NCI-H2196 (cell line): ENCODE measurements around the gene EEIG1.

Source experiments
- DNase-seq: peaks from one replicate; lab custom pipeline; 2025; ENCODE audit not compliant: unreplicated experiment; lab: John Stamatoyannopoulos, UW

EEIG1 gene

DNA sequence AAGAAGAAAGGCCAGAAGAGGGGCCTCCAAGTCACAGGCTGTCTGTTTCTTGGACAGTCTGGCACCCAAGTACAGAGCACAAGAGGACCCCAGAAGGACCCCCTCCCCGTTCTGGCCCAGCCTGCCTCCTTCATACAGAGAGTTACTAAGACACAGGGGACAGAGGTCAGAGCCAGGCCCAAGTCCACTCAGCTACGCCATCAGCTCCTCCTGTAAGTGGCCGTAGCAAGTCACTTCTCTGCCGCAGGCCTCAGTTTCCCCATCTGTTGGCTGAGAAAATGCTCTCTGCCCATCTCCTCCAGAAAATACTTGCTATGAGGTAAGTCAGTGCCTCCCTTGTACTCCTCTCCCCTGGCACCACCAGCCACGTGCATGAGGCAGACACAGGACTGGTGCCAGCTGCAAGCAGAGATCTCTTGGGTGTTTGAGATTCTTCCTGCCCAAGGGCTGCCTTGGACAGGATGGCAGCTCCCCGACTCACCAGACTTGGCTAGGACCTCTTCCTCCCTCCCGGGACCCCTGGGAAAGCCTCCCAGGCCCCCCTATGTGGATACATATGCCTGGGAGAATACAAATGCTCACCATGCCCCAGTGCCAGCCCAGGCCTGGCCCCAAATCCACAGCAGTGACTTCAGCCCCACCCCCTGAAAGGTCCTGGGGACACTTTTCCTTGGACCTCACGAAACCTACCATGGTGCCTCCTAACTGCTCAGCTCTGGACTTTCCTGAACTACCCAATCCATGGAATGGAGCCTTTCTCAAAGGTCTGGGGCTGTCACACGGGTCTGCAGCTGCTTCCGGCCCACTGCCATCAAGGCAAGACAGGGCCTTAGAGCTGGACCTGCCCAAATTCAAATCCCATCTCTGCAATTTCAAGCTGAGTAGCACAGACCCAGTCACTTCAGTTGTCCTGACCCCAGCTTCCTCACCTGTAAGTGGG is 5.1 kb downstream of the EEIG1 start:
- no peak for DNase-seq

DNA sequence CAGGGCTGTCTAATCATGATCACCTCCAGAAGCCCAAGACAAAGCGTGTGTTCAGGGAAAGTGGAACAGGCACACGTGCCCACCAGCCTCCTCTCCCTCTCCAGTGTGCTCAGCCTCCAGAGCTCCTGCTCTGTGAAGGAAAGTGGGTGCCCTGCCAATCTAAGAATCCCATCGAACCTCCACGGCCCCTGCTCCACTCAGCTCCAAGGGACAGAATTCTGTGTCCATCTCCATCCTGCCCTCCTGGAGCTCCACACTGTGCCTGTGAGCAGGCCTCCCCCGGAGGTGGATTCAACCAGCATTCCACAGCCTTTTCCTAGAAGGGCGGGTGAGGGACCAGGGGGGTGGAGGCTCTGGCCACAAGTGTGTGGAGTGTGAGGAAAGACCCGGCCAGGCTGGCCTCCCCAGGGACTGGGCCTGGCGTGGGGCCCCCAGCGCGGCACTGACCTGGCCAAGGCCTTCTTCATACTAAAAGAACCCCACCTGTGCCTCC is 6.0 kb downstream of the EEIG1 start:
- no peak for DNase-seq

DNA sequence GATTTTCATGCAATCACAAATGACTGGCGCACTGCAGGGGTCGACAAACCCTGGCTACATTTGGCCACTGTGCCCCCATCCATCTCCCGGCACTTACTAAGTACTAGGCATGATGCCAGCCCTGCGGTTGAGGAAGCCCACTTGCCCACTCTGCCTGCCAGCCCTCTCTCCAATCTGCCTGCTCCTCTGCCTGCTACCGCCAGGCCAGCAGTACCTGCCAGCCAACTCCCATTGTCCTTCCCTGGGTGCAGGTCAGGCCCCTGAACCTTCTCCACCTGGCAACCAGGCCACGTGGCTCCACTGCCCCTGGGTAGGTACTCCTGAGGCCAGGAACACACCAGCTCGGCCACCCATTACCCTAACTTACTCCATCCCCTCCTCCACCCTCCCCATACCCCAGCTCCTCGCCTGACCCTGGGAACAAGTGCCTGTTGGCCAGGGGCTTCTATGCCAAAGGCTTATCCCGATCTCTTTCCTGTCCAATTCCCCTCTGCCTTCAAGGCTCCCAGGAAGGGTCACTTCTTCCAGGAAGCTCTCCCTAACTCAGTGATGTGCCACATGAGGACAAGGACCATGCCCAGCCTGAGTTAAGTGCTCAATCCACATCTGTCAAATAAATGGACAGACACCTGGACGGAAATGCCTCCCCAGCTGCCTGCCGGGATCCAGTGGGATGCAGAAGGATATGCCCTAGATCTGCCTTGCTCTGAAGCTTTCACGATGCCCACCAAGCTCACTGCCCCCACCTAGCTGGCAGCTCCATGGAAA is 6.6 kb downstream of the EEIG1 start:
- DNase-seq, result peak; percentile 50

DNA sequence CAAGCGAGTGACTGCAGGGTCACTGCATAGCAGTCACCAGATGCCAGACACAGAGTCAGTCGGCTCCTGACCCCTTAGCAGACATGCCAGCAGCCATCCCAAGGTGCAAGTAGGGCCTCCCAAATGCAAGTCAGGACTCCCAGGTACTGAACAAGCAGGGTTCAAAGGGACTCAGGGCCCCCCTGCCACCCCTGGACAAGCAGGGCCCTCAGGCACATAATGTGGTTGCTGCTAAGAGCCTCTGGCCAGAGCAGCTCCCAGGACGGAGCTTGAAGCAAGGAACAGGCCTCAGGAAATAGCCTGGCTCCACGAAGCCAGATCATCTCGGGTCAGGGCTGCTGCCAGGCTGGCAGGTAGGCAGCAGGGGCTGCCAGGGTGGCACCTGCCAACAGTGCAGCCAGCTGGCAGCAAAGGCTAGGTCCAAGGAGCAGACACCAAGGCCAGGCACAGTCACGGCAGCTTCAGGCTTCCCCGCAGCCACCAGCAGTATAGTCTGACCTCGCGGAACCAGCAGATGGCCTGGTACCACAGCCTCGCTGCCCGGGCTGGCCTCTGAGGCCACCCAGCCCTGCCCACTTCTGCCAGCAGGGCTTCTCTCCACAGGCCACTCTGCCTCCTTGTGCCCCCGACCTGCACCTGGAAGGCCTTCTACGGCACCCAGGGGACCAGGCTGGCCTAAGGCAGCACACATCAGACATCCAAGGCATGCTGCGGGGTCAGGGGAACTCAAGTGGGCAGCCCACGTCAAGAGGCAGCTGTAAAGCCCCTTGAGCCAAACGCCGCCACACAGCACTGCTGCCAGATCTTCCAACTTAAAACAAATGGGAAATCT is 7.4 kb downstream of the EEIG1 start:
- peak; percentile 70 for DNase-seq

DNA sequence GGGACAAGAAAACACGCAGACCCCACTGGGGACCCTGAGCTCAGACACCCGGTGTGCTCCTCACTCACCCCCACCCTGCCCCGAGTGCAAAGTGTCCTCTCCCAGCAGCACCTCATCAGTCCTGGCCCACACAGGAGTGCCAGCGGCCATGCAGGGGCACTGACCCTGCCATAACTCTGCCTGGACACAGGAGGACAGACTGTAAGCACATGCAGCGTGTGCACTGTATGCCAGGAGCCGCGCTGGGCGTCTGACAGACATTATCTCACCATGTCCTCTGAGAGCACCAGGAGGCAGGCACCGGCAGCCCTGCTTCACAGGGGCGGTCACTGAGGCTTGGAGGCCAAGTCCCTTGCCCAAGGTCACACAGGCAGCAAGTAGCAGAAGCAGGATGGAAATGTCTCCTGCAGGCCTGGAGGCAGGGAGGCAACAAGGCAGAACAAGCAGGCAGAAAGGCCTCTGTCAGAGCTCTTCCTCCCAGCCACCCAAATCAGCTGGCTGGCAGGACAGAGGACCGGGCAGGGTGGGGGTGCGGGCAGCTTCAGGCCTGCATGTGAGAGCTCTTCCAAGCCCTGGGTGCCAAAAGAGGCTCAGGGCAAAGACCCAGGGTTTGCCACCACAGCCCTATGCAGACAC is 8.4 kb downstream of the EEIG1 start:
- no peak for DNase-seq

DNA sequence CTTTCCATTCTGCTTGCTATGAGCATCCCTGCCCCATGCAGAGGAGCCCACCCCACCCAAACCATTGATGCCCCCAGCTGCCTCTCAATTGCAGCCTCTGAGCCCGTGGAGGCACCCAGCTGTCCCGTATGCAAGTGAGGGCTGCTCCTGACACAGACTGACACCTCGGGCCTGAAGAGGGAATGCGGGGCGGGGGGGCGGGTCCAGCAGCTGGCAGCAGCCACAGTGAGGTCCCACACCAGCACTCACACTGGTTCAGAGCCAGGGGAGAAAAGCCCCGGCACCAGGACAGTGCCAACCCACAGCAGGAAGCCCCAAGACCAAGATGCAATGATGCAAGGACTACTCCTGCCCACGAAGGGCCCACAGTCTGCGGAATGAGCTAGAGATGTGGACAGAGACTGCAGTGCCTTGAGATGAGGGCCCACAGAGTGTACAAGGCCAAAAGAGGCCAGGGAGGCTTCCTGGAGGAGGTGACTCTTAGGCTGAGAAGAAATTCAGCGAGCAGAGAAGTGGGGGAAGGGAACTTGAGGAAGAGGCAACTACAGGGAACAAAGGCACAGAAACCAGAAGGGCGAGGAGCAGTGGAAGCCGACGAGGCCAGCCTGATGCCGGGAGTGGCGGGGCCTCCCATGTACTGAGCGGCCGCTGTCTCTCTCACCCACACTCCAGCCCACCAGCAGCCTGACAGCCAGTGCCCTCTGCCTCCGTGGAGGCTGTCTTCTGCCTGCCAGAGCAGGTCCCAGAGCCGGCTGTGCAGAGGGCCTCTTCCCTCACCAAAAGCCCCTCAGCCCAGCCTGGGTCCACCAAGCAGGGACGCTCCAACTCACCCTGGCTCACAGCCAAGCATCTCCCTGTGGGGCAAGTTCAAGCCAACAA is 9.2 kb downstream of the EEIG1 start:
- DNase-seq, result no peak

DNA sequence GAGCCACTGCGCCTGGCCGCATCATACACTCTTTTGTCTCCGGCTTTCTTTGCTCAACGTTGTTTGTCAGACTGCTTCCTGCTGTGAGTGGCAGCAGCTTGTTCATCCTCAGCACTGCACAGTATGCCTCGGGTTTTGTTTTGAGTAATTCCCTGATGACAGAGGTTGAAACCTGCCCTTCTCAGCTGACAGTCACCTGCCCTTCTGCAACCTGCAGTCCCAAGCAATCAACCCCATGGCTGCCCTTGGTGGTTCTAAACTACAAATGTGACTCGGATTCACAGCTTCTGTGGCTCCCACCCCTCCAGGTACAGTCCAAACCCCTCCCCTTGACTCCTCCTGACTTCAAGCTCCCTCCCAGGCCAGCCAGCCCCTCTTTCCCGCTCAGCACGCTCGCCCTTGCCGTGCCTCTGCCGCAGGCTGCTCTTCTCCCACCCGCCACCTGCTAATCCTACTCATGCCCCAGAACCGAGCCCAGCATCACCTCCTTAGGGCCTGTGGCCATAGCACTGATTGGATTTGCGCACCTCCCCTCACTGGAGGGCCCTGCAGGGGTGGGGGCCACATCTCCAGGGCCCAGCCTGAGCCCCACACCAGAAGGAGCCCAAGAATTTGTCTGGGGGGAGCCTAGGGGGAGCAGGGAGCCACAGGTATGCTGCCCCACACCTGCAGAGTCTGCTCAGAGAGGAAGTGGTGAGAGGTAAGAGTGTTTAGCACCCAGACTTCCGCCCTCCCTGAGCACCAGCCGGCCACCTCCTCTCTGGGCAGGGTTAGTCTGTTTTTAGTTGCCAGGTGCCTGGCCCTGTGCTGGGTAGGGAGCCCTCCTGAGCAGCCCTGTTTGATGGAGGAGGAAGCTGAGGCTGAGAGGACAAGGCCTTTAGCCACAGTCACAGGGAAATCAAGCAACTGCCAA is 10.1 kb downstream of the EEIG1 start:
- peak; percentile 80 for DNase-seq

DNA sequence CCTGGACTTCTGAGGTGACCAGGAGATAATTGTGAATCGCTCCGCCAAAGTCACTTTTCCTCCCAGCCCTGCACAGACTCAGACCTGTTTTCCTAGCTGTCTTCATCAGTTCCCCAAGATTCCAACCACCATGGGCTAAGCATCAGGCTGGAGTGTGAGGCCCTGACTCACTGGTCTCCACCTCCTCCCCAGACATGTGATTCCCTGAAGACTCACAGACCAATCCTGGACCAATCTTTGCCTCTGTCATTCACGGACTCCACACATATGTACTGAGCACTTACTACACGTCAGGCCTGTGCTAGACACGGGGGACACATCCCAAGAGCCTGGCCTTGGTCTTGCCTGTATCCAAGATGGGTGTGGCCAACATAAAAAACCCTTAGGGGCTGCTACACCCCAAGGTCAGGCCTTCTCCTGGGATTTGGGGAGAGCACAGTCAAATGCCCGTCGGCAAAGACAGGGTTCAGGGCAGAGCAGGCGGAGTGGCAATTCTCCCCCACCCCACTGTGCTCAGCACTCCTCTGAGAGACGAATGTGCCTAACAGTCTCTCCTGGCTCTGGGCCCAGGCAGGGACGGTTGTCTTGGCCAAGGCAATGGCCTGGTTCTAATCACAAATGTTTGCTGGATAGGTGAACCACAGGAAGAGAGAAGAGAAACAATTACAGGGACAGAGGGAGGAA is 11.9 kb downstream of the EEIG1 start:
- peak; percentile 27 for DNase-seq

DNA sequence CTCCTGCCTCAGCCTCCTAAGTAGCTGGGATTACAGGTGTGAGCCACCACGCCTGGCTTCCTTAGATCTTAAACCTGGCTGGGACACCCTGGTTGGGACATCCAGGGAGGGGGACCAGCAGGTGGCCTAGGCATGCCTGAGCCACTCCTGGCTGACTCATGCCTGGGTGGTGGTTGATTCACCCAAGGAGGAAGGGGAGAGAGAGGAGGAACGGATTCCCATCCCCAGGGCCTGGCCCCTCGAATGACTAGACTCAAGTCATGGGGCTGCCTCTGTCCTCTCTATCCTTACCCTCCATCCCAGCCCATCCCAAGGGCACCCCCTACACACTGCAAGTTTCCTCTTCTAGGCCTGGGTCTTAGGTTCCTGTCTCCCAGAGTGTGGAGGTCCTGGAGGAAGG is 12.7 kb downstream of the EEIG1 start:
- no peak for DNase-seq

DNA sequence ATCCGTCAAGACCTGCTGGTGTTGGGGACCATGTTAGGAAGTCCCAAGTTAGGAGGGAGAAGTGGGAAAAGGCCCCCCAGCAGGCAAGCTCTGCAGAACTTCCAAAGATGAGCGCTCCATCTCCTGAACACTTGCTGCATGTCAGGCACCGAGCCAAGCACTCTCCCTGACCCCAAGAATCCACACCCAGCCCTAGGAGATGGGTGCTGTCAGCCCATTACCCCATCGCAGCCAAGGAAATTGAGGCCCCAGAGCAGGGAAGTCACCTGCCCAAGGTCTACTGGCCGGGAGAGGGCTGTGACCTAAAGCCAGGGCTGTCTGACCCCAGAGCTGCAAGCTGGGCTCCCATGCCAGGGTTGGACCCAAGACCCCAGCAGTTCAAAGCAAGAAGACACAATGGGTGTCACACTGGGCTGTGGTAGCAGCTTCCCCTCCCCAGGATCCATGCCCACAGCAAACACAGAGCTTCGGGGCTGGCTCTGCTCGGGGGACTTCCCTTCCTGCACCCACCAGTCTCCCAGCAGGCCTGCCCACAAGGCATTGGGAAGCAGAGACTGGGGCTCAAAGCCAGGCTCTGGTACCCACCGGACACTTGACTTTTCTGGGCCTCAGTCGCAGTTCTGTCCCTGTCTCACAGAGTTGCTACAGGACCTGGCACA is 13.5 kb downstream of the EEIG1 start:
- DNase-seq, result no peak

DNA sequence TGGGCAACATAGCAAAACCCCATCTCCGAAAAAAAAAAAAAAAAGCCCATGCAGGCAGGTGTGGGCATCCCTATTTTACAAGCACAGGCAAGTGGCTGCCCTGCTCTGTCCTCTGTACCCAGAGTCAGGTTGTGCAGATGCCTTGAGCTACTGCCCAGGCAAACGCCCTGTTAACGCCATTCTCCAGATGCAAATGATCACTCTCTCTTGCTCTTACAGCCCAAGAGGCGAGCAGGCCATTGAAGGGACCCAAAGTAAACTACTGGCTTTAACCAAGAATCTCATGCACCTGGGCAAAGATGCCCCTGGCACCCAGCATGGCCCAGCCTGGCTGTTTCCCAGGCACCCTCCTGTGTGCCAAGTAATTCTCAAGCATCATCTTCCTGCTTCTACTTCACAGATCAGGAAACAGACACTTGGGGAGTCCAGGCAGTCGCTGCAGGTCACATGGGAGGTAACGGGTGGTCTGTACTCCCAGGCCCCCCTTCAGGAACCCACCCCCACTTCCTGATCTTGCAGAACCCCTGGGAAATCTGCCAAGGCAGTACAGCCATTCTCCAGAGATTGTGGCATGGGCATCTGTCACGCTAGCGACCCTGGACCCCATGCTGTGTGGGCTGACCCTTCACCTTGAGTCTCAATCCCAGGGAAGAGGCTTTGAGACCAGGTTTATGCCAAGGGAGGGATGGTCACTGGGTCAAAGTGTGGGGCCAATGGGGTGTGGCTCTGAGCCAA is 14.2 kb downstream of the EEIG1 start:
- DNase-seq, result peak; percentile 51

DNA sequence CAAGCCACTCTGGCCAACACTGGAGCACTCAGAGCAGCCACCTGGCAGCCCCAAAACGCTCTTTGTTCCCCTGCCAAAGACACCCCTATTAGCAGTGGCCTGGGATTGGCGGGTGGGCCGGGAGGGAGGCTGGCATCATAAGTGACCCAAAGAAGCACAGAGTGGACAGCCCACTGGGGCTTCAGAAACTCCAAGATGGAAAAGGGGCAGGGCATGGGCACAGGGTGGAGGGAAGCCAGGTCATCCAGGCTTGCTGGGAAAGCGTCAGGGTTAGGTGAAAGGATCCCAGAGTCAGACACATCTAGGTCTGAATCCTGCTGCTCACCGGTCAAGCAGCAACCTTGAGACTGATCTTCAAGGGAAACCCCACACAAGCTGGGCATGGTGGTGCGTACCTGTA is 14.8 kb downstream of the EEIG1 start:
- no peak for DNase-seq

DNA sequence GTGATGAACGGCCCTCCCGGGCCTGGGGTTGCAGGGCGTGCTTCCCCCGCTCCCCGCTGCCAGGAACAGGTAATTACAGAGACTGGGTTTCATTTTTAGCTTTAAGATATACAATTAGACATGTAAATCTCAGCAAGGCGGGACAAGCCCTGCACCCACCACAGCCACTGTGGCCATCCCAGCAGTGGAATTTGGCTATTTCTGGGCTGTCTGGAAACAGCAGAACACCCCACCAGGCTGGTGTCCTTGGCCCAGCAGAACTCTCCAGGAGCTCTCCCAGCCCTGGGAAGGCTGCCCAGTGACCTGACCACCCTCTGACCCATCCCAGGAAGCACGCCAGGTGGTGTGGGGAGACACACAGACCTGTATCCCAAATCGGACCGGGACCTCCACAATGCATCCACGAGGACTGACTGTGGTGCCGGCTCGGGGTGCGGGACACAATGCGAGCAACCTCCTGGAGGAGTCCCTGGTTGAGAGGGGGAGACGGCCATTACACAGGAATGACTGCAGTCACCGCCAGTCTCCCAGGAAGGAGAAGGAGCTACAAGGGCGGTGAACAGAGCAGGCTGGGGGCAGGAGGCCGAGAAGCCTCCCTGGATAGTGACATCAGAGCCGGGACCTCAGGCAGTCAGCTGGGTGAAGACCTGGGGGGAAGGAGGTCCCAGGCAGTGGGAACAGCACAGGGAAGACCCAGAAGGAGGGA is 17.3 kb downstream of the EEIG1 start:
- DNase-seq, result no peak

DNA sequence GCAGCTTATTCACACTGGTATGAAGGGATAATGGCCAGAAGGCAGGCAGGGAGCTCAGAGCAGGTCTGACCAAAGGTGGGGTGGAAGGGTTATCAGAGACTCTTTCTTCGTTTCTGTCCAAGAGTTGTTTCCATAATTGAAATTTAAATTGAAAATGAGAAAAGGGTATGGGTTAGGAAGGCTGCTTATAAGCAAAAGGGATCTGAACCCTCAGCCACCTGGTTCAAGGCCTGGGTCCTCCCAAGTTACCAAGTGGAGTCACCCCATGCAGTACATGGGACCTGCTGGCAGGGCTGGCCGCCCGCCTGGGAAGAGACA is 17.8 kb downstream of the EEIG1 start:
- DNase-seq, result no peak

DNA sequence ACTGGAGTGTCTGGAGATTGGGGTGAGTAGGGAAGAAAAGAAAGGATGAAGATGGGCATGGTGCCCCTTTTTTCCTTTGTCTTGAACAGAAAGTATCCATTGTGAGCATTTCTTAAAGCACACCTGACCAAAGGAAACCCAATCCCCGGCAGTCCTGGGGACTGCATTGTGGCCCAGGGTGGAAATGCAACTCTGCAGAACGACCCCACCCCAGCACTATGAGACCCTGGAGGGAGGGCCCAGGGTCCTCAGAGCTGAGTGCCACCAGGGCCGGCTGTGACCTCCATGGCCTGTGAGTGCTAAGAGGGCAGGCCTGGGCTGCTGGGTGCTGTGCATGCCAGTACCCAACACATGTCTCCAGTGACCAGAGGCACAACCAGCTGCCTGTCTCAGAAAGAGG is 18.5 kb downstream of the EEIG1 start:
- no peak for DNase-seq

DNA sequence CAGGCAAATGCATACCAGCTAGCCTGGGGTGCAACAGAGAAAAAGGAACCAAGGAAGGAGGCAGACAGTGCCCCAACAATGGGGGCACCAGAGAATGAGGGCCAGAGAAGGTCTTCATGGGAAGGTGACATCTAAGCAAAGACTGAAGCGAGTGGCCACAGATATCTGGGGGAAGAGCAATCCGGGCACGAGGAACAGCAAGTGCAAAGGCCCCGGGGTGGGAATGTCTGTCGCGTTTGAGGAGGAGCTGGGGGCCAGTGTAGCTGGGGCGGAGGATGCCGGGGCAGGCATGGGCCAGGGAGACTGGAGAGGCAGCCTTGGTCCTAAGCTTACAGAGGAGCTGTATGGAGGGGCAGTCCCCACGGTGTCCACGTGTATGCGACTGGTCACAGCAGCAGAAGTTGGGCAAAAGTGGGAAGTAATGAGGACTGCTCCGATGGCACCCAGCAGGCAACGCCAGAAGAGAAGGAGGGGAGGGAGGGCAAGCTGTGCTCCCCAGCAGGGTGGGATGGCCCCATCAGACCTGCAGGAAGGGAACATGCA is 19.1 kb downstream of the EEIG1 start:
- DNase-seq, result no peak
